NB4 (cell line): ENCODE measurements around the gene AKR1A1.

Experiments
- CTCF ChIP-seq: IDR thresholded peaks from one replicate; pipeline ENCODE4 v1.5.1; 2012; ENCODE audit warnings: low read depth, low read length
- MAX ChIP-seq: IDR thresholded peaks from 2 replicates; pipeline ENCODE4 v1.6.1; 2011; ENCODE audit warnings: low read depth, low read length
- POLR2A ChIP-seq: IDR thresholded peaks from 2 replicates; pipeline ENCODE4 v1.6.1; 2011; ENCODE audit warnings: mild to moderate bottlenecking; ENCODE audit not compliant: insufficient read length; ENCODE audit errors: extremely low read depth

GRCh38 chr1:45535988-45536766 lies 14.4 kb upstream of the AKR1A1 start:
- TF ChIP-seq POLR2A (no peak), CTCF (no peak), MAX (no peak)
